Right cardiac atrium (tissue), 5 donors: Measurements from ENCODE around the gene ADRA2C. TPM values are rescaled to one million over a fixed set of nuclear protein-coding genes. Genes with fewer than 3 reads are reported as not detected.
A peak's percentile ranks its signal among the peaks of the same experiment; 100 is the strongest.

ENCODE experiments used
- ATAC-seq, 2 donors: fragments of 200-7000 bp; cut with Tn5 transposase; one replicate each; pipeline versions ENCODE4 v1.8.0 to v1.9.1; 2020; ENCODE audit warnings: moderate library complexity in 2 of 2, mild to moderate bottlenecking in 1 of 2
- DNase-seq, 3 donors: peaks; one replicate each; pipeline ENCODE4 v3.0.0-alpha.2; 2020
- H3K27ac ChIP-seq: one replicate; pipeline ENCODE4 v1.5.1; 2013; ENCODE audit warnings: mild to moderate bottlenecking, low read length, control low read depth, moderate library complexity
- H3K27me3 ChIP-seq: one replicate; pipeline ENCODE4 v1.6.1; 2013; ENCODE audit not compliant: control insufficient read depth, insufficient read depth
- H3K4me1 ChIP-seq: one replicate; pipeline ENCODE4 v1.6.1; 2013; ENCODE audit warnings: low read length; ENCODE audit not compliant: control insufficient read depth, insufficient read depth
- H3K4me3 ChIP-seq: one replicate; pipeline ENCODE4 v1.5.1; 2013; ENCODE audit warnings: low read length, control low read depth
- H3K9me3 ChIP-seq: one replicate; pipeline ENCODE4 v1.6.1; 2013; ENCODE audit warnings: low read length; ENCODE audit not compliant: control insufficient read depth
- WGBS: extraction: QIAGEN DNeasy Blood & Tissue Kit; methylation state at CpG from one replicate; pipeline ENCODE4 v1.1.7; 2013; 5-methylcytosine and 5-hydroxymethylcytosine counted together
- intact Hi-C, 4 donors: fragments of 100-400 bp; cut with DNase I; formaldehyde crosslinking; loops; one replicate each; pipeline versions ENCODE4 v1.11.0 to v1.14.0; 2022 to 2023
- polyA plus RNA-seq: library from polyadenylated mRNA; stranded (reverse); fragments of 200-250 nt; gene quantifications from one replicate; pipeline ENCODE4 v1.2.3, GENCODE V29; 2013
- total RNA-seq, 4 donors: library from RNA; stranded (reverse); fragmentation: NEBNext Ultra II Directional; extraction: Animal tissue kit (Norgen Biotek cat#: 25700); gene quantifications; one replicate each; pipeline ENCODE4 v1.2.1, GENCODE V29; 2021
- donor health status: healthy with polysubstance abuse.
- donor health status: DM: no; HTN: yes; CAD: no.
- donor health status: DM: no; HTN: no; CAD: no.
- donor health status: DM: no; HTN: yes; CAD: no; lungs with severe emphysema.
- donor health status: DM: yes; HTN: yes; CAD: no.

ADRA2C gene
- total and polyA plus RNA-seq, 5 donors = 3.0 to 4.8 (median 3.7) TPM

GRCh38 chr4:3789587-3789986 is 23.4 kb downstream of the ADRA2C start:
- DNase-seq (peak in 1 of 3 donors; percentile 15), ATAC-seq (no peak)
- H3K27ac ChIP-seq = no peak overlapping the region
- intact Hi-C loops = no loop called here
- H3K4me1 ChIP-seq = no peaks in the 10 kb centered on the region
- H3K4me3 ChIP-seq = no peak overlapping the region
- no peaks in the 10 kb centered on the region for H3K27me3 ChIP-seq
- H3K9me3 ChIP-seq = no peaks in the 10 kb centered on the region
- 78% methylated on average over 9 of the region's 9 CpGs for WGBS

GRCh38 chr4:3790006-3790561 is 23.9 kb downstream of the ADRA2C start:
- H3K27me3 ChIP-seq = no peaks in the 10 kb centered on the region
- WGBS = 78% methylated on average over 13 of the region's 13 CpGs
- intact Hi-C loops = no loop called here
- no peaks in the 10 kb centered on the region for H3K9me3 ChIP-seq
- no peak for ATAC-seq
- DNase-seq = peak in 1 of 3 donors; percentile 18
- H3K4me3 ChIP-seq = no peak overlapping the region
- H3K4me1 ChIP-seq = no peaks in the 10 kb centered on the region
- H3K27ac ChIP-seq = no peak overlapping the region

DNA sequence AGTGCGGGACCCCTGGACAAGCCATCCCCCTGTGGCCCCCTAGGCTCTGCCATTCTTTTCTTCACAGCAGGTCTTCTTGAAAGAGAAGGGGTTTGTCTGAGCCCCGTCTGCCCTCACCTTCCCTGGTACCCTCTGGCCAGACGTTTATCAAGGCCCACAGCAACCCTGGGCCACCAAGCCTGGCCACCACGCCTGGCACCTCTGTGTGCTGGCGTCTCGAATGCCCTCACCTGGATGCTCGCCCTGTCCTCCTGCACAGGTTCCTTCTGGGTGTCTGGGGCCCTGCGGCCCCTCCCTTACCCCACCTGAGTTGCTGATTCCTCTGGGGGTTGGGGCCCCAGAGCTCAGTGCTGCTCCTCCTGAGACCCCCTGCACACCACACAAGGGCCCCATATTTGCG is 25.1 kb downstream of the ADRA2C start:
- DNase-seq (peak in 1 of 3 donors; percentile 14), ATAC-seq (no peak)
- Histone ChIP-seq H3K27ac (no peak overlapping the region), H3K9me3 (peaks cover under 1% of the 10 kb centered on the region), H3K4me1 (no peaks in the 10 kb centered on the region), H3K27me3 (no peaks in the 10 kb centered on the region), H3K4me3 (no peak overlapping the region)
- WGBS = 72% methylated on average over 9 of the region's 9 CpGs
- intact Hi-C loops = no loop called here

- Histone ChIP-seq H3K27ac (no peak overlapping the region), H3K9me3 (peaks cover 2% of the 10 kb centered on the region), H3K27me3 (no peaks in the 10 kb centered on the region), H3K4me3 (no peak overlapping the region), H3K4me1 (no peaks in the 10 kb centered on the region)
- WGBS = 17% methylated on average over 13 of the region's 13 CpGs
- ATAC-seq (peak; percentile 34 to 39), DNase-seq (peak in 2 of 3 donors; percentile 70 to 74)
- intact Hi-C loops = no loop called here
Observed at GRCh38 chr4:3791910-3792542, 25.8 kb downstream of the ADRA2C start.

- H3K27ac ChIP-seq = no peak overlapping the region
- no peaks in the 10 kb centered on the region for H3K27me3 ChIP-seq
- no peak for ATAC-seq
Observed at GRCh38 chr4:3792813-3793212, 26.6 kb downstream of the ADRA2C start.

DNA sequence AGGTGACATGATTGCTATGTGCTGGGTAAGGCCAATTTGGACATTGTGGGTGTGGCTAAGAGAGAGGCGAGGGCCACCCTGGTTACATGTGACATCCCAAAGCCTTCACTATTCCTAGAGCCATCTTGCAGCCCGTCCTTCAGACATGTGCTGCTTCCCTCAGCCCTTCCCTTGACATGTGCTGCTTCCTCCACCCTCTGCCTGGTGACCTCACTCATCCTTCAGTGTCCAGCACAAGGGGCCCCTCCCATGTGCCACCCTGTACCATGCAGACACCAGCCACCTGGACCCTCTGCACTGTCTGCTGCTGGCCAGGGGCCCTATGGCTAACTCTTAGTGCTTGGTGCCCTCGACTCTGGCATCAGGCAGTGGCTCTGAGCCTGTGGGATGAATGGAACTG is 27.4 kb downstream of the ADRA2C start:
- no peak for DNase-seq
- H3K27ac ChIP-seq = no peak overlapping the region
- peaks cover 2% of the 10 kb centered on the region for H3K9me3 ChIP-seq
- no peak for ATAC-seq
- no peaks in the 10 kb centered on the region for H3K4me1 ChIP-seq
- no peaks in the 10 kb centered on the region for H3K27me3 ChIP-seq
- H3K4me3 ChIP-seq = no peak overlapping the region
- 60% methylated on average over 3 of the region's 3 CpGs for WGBS
- intact Hi-C loops = no loop called here

More at GRCh38 chr4:3792813-3793212, 26.6 kb downstream of the ADRA2C start:
- Histone ChIP-seq H3K4me1 (no peaks in the 10 kb centered on the region), H3K9me3 (peaks cover 2% of the 10 kb centered on the region), H3K4me3 (no peak overlapping the region)
- WGBS = 21% methylated on average over 3 of the region's 3 CpGs
- DNase-seq = peak in 1 of 3 donors; percentile 28
- intact Hi-C loops = no loop called here

DNA sequence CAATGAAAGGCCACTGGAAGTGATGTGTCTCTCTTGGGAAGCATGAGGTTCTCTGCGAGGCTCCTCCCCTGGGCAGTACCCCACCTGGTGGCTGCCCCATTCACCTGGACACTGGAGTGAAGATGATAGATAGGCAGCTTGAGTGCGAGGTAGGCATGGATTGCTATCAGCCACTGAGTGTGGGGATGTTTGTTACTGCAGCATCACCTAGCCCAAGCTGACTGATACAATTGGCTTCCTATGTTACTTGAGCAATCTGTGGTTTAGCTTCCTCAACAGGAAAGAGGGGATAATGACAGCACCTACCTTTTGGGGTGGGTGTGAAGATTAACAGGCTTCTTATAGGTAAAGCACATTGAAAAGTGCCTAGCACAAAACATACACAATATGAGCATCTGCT is 30.8 kb downstream of the ADRA2C start:
- Histone ChIP-seq H3K27ac (no peak overlapping the region), H3K4me1 (no peaks in the 10 kb centered on the region), H3K9me3 (peaks cover 2% of the 10 kb centered on the region), H3K4me3 (no peak overlapping the region), H3K27me3 (no peaks in the 10 kb centered on the region)
- intact Hi-C loops = no loop called here
- 90% methylated on average over 2 of the region's 2 CpGs for WGBS
- DNase-seq = no peak
- no peak for ATAC-seq

- H3K27ac ChIP-seq = no peak overlapping the region
- no peaks in the 10 kb centered on the region for H3K27me3 ChIP-seq
- peaks cover 2% of the 10 kb centered on the region for H3K9me3 ChIP-seq
- no peaks in the 10 kb centered on the region for H3K4me1 ChIP-seq
- DNase-seq (peak in 2 of 3 donors; percentile 9 to 27), ATAC-seq (no peak)
- intact Hi-C loops = no loop called here
- WGBS = 81% methylated on average over 28 of the region's 28 CpGs
- H3K4me3 ChIP-seq = no peak overlapping the region
Observed at GRCh38 chr4:3797831-3798790, 31.9 kb downstream of the ADRA2C start.

GRCh38 chr4:3799496-3799895 is 33.3 kb downstream of the ADRA2C start:
- intact Hi-C loops = no loop called here
- no peaks in the 10 kb centered on the region for H3K27me3 ChIP-seq
- WGBS = 83% methylated on average over 13 of the region's 13 CpGs
- peaks cover 2% of the 10 kb centered on the region for H3K9me3 ChIP-seq
- DNase-seq (peak in 1 of 3 donors; percentile 16), ATAC-seq (no peak)
- H3K4me3 ChIP-seq = no peak overlapping the region
- no peaks in the 10 kb centered on the region for H3K4me1 ChIP-seq
- no peak overlapping the region for H3K27ac ChIP-seq

- Histone ChIP-seq H3K27me3 (no peaks in the 10 kb centered on the region), H3K4me1 (no peaks in the 10 kb centered on the region), H3K27ac (no peak overlapping the region), H3K4me3 (no peak overlapping the region), H3K9me3 (peaks cover 2% of the 10 kb centered on the region)
- peak in 1 of 3 donors; percentile 6 for DNase-seq
- intact Hi-C loops = no loop called here
- ATAC-seq = no peak
- 72% methylated on average over 12 of the region's 12 CpGs for WGBS
Observed at GRCh38 chr4:3800351-3800750, 34.2 kb downstream of the ADRA2C start.

- 82% methylated on average over 8 of the region's 8 CpGs for WGBS
- H3K27me3 ChIP-seq = no peaks in the 10 kb centered on the region
- ATAC-seq (no peak), DNase-seq (peak in 1 of 3 donors; percentile 9)
- no peaks in the 10 kb centered on the region for H3K9me3 ChIP-seq
- intact Hi-C loops = no loop called here
- H3K27ac ChIP-seq = no peak overlapping the region
- H3K4me3 ChIP-seq = no peak overlapping the region
- H3K4me1 ChIP-seq = no peaks in the 10 kb centered on the region
Observed at GRCh38 chr4:3801521-3801920, 35.3 kb downstream of the ADRA2C start.
